ENCODE results near the gene DNAJB12.

- TF ChIP-seq POLR2A (IDR thresholded peaks at IDR 0.05), result no peak
- TF ChIP-seq, protein P1, sequence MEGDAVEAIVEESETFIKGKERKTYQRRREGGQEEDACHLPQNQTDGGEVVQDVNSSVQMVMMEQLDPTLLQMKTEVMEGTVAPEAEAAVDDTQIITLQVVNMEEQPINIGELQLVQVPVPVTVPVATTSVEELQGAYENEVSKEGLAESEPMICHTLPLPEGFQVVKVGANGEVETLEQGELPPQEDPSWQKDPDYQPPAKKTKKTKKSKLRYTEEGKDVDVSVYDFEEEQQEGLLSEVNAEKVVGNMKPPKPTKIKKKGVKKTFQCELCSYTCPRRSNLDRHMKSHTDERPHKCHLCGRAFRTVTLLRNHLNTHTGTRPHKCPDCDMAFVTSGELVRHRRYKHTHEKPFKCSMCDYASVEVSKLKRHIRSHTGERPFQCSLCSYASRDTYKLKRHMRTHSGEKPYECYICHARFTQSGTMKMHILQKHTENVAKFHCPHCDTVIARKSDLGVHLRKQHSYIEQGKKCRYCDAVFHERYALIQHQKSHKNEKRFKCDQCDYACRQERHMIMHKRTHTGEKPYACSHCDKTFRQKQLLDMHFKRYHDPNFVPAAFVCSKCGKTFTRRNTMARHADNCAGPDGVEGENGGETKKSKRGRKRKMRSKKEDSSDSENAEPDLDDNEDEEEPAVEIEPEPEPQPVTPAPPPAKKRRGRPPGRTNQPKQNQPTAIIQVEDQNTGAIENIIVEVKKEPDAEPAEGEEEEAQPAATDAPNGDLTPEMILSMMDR (IDR thresholded peaks at IDR 0.05), result no peak
Observed at GRCh38 chr10:72338180-72338579, 16.5 kb downstream of the DNAJB12 start.

Measured in vagina (tissue), 2 donors.